T-helper 9 cell (primary cell): ENCODE data around the gene FXN.

Experiments
- DNase-seq: peaks from one replicate; pipeline ENCODE4 v3.0.0-alpha.2; 2020

FXN gene

DNA sequence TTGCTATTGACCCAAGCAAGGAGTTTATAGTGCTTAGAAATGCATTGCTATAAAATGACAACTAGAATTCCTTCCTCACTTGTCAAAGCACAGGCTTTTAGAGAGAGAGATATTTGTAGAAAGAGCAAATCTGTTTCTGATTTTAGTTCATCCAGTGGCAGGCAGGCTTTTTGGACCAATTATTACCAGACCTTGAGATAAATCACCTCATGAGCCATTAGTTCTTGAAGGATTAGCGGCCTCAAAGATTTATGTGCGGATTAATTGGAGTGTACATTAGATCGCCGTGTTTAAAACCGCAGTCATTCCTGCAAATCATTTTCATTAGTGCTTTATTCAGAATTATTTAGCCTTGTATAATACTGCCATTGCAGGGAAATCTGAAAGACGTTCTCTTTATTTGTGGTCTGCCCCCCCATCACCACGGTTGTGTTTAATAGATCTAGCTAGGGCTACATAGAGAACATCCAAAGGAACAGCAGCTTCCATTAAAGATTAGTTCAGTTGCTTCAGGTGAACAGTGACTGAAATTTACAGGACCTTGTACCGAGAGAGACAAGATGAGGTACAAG is 109.7 kb downstream of the FXN start:
- no peak for DNase-seq

DNA sequence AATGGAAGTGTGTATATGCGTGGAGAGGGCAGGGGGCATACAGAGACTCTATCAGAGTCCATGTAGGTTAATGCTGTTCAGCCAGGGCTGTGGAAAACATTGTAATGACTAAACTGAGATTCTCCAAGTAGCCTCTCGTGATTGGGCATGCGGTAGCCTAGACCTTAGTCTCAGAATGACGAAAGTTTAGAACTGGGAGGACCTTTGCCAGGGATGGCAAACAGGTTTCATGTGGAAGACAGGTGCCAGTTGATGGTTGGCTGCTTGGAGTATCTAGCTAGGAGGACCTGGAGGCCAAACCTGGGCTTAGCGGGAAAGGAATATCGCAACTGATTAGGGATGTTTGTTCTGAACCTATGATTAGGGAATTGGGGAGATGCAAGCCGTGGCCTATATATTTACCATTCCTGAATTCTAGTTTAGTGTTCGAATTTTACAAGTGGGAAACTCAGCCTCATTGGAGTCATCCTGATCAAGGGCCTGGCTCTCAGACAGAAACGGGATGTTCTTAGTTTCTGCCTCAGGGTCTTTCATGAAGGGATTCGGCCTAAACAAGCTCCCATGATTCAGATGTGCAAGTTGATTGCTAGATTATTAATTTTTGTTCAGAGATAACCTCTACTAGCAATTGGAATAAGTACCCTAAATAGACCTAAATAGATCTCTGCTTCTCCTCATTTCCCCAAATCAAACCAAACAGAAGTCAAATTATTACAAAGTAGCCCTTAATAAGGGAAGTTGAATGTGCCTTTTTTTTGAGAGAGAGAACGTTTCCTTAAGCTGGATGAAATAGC is 111.7 kb downstream of the FXN start:
- DNase-seq: no peak

DNA sequence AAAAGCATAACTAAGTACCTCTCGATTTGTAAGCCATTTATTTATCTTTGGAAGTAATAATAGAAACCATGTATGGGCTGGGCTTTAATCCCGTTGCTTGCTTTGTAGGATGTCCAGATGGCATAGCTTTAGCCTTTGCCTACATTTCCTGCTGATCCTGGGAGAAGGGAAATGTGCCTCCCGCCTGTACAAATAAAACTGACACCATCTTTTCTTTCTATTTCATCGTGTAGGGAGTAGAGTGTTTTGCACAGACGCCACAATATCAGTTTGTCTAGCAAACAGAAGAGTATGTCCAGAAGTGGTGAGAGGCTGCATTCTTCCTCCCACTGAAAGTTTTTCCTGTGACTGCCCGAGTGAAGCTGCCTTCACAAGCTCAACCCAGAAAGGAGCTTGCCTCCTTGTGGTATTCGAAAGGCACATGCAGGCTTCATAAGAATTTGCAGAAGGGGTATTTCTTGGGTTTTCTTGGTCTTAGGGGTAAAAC is 113.8 kb downstream of the FXN start:
- no peak for DNase-seq
